Measurements from ENCODE around the gene AGAP1. TPM values are rescaled to one million over a fixed set of nuclear protein-coding genes. Genes with fewer than 3 reads are reported as not detected.

Gene AGAP1
- total and polyA plus RNA-seq, 2 donors from 2014 or later: 8.1 to 44.5 TPM

- Histone ChIP-seq H3K36me3 (ENCODE audit: control insufficient read depth in 2 of 3, insufficient read depth in 3 of 3, low read length in 3 of 3) (no peaks in the 10 kb centered on the region), H3K9me3 (ENCODE audit: control insufficient read depth in 2 of 3, insufficient read depth in 1 of 3, low read length in 3 of 3) (no peaks in the 10 kb centered on the region), H3K27ac (ENCODE audit: low read depth in 2 of 2, low read length in 2 of 2) (no peak overlapping the region), H3K27me3 (ENCODE audit: control insufficient read depth, insufficient read depth, low read length) (no peaks in the 10 kb centered on the region), H3K4me1 (ENCODE audit: control insufficient read depth in 2 of 3, insufficient read depth in 2 of 3, low read depth in 1 of 3, low read length in 3 of 3) (no peaks in the 10 kb centered on the region), H3K4me3 (ENCODE audit: low read length in 3 of 3) (no peak overlapping the region), H3K9ac (ENCODE audit: low read length in 3 of 3) (no peak overlapping the region)
- peak in 1 of 5 donors; percentile 55 for DNase-seq
- TF ChIP-seq CTCF (IDR thresholded peaks at IDR 0.05; ENCODE audit: borderline replicate concordance, extremely low read depth, insufficient read depth): no peak
- intact Hi-C loops (cut with DNase I): no loop called here
- no peak for FAIRE-seq
Observed at GRCh38 chr2:236102971-236103370, 609.1 kb downstream of the AGAP1 start.

GRCh38 chr2:236103981-236104380 lies 610.1 kb downstream of the AGAP1 start:
- no peak for FAIRE-seq

GRCh38 chr2:236105955-236106607 lies 612.2 kb downstream of the AGAP1 start:
- Histone ChIP-seq H3K9ac (ENCODE audit: low read length in 3 of 3) (no peak overlapping the region), H3K4me3 (ENCODE audit: low read length in 3 of 3) (no peak overlapping the region), H3K27ac (ENCODE audit: low read depth in 2 of 2, low read length in 2 of 2) (no peak overlapping the region), H3K4me1 (ENCODE audit: control insufficient read depth in 2 of 3, insufficient read depth in 2 of 3, low read depth in 1 of 3, low read length in 3 of 3) (no peaks in the 10 kb centered on the region), H3K36me3 (ENCODE audit: control insufficient read depth in 2 of 3, insufficient read depth in 3 of 3, low read length in 3 of 3) (no peaks in the 10 kb centered on the region), H3K27me3 (ENCODE audit: control insufficient read depth, insufficient read depth, low read length) (no peaks in the 10 kb centered on the region), H3K9me3 (ENCODE audit: control insufficient read depth in 2 of 3, insufficient read depth in 1 of 3, low read length in 3 of 3) (no peaks in the 10 kb centered on the region)
- FAIRE-seq (no peak), DNase-seq (peak in 1 of 5 donors; percentile 68)
- intact Hi-C loops (cut with DNase I): no loop called here
- no peak for TF ChIP-seq CTCF (IDR thresholded peaks at IDR 0.05; ENCODE audit: borderline replicate concordance, extremely low read depth, insufficient read depth)

More at GRCh38 chr2:236103981-236104380, 610.1 kb downstream of the AGAP1 start:
- Histone ChIP-seq H3K27me3 (ENCODE audit: control insufficient read depth, insufficient read depth, low read length) (no peaks in the 10 kb centered on the region), H3K4me3 (ENCODE audit: low read length in 3 of 3) (no peak overlapping the region), H3K27ac (ENCODE audit: low read depth in 2 of 2, low read length in 2 of 2) (no peak overlapping the region), H3K36me3 (ENCODE audit: control insufficient read depth in 2 of 3, insufficient read depth in 3 of 3, low read length in 3 of 3) (no peaks in the 10 kb centered on the region), H3K9me3 (ENCODE audit: control insufficient read depth in 2 of 3, insufficient read depth in 1 of 3, low read length in 3 of 3) (no peaks in the 10 kb centered on the region), H3K9ac (ENCODE audit: low read length in 3 of 3) (no peak overlapping the region), H3K4me1 (ENCODE audit: control insufficient read depth in 2 of 3, insufficient read depth in 2 of 3, low read depth in 1 of 3, low read length in 3 of 3) (no peaks in the 10 kb centered on the region)
- intact Hi-C loops (cut with DNase I): no loop called here
- TF ChIP-seq CTCF (IDR thresholded peaks at IDR 0.05; ENCODE audit: borderline replicate concordance, extremely low read depth, insufficient read depth): no peak
- DNase-seq: peak in 1 of 5 donors; percentile 38

Data from kidney (tissue), 14 donors.